Epithelial cell of proximal tubule (primary cell): ENCODE data around the gene TNPO1. TPM values are rescaled to one million over a fixed set of nuclear protein-coding genes. Genes with fewer than 3 reads are reported as not detected.

Experiments
- DNase-seq: peaks from one replicate; pipeline ENCODE4 v3.0.0-alpha.2; 2011; ENCODE audit warnings: low read depth
- H3K4me3 ChIP-seq: 2 replicates; pipeline ENCODE4 v1.5.1; 2011; ENCODE audit warnings: low read depth, mild to moderate bottlenecking, low read length
- total RNA-seq: library from RNA; depleted of rRNA; stranded (reverse); fragments of >200 nt; gene quantifications from 2 replicates; pipeline ENCODE4 v1.2.3, GENCODE V29; 2015
- TF ChIP-seq, protein P1 (sequence below): conservative IDR thresholded peaks from 2 replicates; pipeline ENCODE4 v1.5.1; 2012; ENCODE audit warnings: low read depth, mild to moderate bottlenecking, low read length

The TNPO1 gene
- 68.1 and 128 TPM in 2 replicates for total RNA-seq

DNA sequence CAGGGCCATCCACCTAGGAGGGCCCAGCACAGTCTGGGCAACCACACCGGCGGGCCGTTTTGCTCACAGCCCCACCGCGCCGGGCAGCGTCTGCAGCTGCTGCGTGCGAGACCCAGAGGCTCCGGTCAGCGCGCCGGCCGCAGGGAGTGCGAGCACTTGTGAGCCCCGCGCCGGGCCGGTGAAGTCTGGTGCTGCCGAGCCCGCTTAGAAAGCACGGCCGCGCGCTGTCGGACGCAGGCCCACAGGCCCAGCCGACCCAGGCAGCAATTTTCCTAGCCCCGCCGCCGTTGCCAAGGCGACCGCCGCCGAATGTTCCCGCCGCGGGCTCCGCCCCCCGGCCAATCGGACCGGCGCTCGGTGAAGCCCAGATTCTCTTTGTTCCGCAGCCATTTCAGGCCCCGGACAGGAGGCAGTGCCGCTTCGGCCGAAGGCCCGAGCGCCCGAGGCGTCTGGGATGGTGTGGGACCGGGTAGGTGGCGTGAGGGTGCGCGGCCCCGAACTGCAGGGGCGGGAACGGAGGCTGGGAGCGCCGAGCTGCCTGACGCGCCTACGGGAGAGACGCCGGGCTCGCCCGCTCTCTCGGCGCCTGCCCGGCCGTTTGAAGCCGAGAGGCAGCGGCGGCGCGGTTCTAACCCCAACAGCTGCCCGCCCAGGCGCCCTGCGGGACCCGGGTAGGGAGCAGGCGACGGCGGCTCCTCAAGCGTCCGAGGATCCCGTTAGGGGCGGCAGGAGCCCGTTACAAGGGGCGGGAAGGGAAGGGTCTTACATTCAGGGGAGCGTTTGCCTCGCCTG, at the start of gene TNPO1:
Gene TNPO1 (plus strand): TSS at position 378 of the 792 bp plus-strand sequence. CDS start 77 bp downstream, at position 455.
- TF ChIP-seq, protein P1, sequence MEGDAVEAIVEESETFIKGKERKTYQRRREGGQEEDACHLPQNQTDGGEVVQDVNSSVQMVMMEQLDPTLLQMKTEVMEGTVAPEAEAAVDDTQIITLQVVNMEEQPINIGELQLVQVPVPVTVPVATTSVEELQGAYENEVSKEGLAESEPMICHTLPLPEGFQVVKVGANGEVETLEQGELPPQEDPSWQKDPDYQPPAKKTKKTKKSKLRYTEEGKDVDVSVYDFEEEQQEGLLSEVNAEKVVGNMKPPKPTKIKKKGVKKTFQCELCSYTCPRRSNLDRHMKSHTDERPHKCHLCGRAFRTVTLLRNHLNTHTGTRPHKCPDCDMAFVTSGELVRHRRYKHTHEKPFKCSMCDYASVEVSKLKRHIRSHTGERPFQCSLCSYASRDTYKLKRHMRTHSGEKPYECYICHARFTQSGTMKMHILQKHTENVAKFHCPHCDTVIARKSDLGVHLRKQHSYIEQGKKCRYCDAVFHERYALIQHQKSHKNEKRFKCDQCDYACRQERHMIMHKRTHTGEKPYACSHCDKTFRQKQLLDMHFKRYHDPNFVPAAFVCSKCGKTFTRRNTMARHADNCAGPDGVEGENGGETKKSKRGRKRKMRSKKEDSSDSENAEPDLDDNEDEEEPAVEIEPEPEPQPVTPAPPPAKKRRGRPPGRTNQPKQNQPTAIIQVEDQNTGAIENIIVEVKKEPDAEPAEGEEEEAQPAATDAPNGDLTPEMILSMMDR, result no peak
- no peak for DNase-seq
- peak within 1 kb of the TSS; percentile 81 for H3K4me3 ChIP-seq

DNA sequence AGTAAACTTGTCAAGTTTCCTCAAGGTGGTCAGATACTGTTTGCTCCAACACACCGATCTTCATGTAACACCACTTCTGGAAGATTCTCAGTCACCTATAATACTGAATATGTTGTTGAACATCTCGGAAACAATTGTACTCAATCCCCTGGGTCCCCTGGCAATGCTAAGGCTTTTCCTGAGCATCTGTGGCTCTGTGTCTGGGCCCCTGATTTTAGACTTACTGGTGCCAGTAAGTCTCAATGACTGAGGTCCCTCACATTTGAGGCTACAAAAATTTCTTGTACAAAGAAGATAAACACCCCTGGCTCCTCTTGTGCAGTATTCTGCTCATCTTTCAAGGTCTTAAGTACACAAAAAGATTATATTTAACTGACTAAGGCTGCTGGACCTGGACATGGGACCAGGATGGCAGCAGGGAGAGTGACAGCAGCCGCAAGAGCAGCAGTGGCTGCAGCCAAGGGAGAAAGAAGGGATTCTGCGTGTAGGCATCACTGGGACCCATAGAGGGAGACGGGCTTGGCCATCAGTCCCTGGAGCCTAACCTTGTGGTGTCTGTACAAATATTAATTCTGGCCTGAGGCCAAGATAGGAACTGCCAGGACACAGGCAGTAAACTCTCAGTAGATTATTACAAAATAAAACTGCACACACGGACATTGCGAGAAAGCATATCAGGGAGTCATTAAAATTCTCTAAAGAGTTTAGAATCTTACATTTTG, 49.0 kb upstream of the TNPO1 start:
- no peak for DNase-seq
- TF ChIP-seq, protein P1, result no peak
- H3K4me3 ChIP-seq, result no peak overlapping the region

DNA sequence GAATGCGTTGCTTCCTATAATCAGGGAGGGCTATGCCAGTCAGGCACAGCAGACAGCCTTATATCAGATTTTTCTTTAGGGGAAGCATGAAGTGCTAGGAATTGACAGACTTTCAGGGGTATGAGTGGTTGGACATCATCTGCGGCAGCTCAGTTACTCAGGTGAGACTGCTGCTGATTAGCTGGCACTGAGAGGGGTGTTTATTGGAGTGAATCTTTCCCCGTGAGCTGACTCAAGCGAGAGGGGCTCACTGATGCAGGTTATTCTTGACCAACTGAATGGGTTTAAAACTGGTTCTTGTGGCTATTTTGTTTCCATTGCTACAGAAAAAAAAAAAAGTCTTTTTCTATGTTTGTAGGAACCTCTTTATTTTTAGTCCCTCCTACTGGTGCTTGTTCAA, 46.2 kb upstream of the TNPO1 start:
- no peak overlapping the region for H3K4me3 ChIP-seq
- DNase-seq, result no peak
- TF ChIP-seq, protein P1, result no peak

- no peak for DNase-seq
- no peak overlapping the region for H3K4me3 ChIP-seq
- TF ChIP-seq, protein P1, result no peak
Observed at GRCh38 chr5:72776684-72777083, 39.8 kb upstream of the TNPO1 start.

- no peak for DNase-seq
Observed at GRCh38 chr5:72779520-72779919, 36.9 kb upstream of the TNPO1 start.

DNA sequence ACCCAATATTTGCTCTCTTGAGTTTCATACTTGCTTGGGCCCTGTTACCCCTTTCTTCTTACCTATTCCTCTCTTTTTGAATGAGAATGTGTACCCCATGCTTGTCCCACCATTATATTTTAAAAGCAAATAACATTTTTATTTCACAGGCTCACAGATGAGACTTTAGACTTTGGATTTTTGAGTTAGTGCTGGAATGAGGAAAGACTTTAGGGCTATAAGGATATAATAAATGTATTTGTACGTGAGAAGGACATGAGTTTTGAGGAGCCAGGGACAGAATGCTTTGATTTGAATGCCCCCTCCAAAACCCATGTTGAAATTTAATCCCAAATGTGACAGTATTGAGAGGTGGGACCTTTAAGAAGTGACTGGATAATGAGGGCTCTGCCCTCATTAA, 33.1 kb upstream of the TNPO1 start:
- no peak overlapping the region for H3K4me3 ChIP-seq
- TF ChIP-seq, protein P1, result no peak
- no peak for DNase-seq

More at GRCh38 chr5:72779520-72779919, 36.9 kb upstream of the TNPO1 start:
- no peak overlapping the region for H3K4me3 ChIP-seq
- TF ChIP-seq, protein P1, result no peak

DNA sequence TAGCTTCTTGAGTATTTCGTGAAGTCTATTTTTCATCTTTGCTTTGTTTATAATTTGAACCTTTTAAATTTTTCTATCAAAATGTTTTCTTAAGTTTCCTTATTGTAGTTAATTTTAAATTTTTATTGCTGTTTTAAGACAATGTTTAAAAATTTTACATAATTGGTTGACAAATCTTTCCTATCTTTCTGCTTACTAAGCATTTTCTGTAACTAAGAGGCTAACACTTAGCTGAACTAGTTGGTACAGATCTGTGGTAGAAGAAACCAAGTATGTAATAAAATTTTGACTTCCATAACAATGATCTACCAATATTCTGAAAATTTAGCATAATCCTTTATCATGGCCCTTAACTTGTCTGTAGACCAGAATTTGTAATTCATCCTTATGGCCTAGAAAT, 32.3 kb upstream of the TNPO1 start:
- H3K4me3 ChIP-seq, result no peak overlapping the region
- TF ChIP-seq, protein P1, result no peak
- DNase-seq, result no peak
